Bronchial epithelial cell (primary cell): ENCODE results near the gene CNPY2. TPM values are rescaled to one million over a fixed set of nuclear protein-coding genes. Genes with fewer than 3 reads are reported as not detected.
"Not testable (repeated sequence)": the region's sequence is repeated elsewhere in the genome, so short reads cannot be mapped to it uniquely, and the experiment has no call there.

Experiments used
- DNase-seq: peaks from one replicate; pipeline ENCODE4 v3.0.0-alpha.2; 2010; ENCODE audit warnings: low read depth
- FAIRE-seq: peaks from 2 replicates; lab custom pipeline; 2011; peaks lifted over from hg19 to GRCh38; lab: Jason Lieb, UNC
- H3K27me3 ChIP-seq: 2 replicates; pipeline ENCODE4 v1.5.1; 2011; ENCODE audit warnings: low read length; ENCODE audit not compliant: control insufficient read depth, insufficient read depth
- H3K36me3 ChIP-seq: 2 replicates; pipeline ENCODE4 v1.5.1; 2011; ENCODE audit warnings: low read length; ENCODE audit not compliant: control insufficient read depth, insufficient read depth
- H3K4me3 ChIP-seq: 2 replicates; pipeline ENCODE4 v1.5.1; 2011; ENCODE audit warnings: mild to moderate bottlenecking, low read depth, low read length, control low read depth
- CTCF ChIP-seq: IDR thresholded peaks from 2 replicates; pipeline ENCODE4 v1.5.1; 2011; ENCODE audit warnings: mild to moderate bottlenecking, moderate library complexity, low read length, control low read depth, inconsistent platforms; ENCODE audit not compliant: insufficient read depth, severe bottlenecking
- total RNA-seq: library from RNA; depleted of rRNA; stranded (reverse); fragments of >200 nt; gene quantifications from 2 replicates; pipeline ENCODE4 v1.2.1, GENCODE V29; 2014

The CNPY2 gene
- total RNA-seq, 1 donor from 2014 or later = 91.1 TPM

- peaks cover 4% of the 10 kb centered on the region for H3K36me3 ChIP-seq
- FAIRE-seq = no peak
Measured at GRCh38 chr12:56296295-56296694, 19.5 kb downstream of the CNPY2 start.

GRCh38 chr12:56293795-56294194, 22.0 kb downstream of the CNPY2 start:
- Histone ChIP-seq H3K4me3 (no peak overlapping the region), H3K27me3 (no peaks in the 10 kb centered on the region), H3K36me3 (peaks cover 4% of the 10 kb centered on the region)
- no peak for DNase-seq
- no peak for TF ChIP-seq CTCF
- no peak for FAIRE-seq

More at GRCh38 chr12:56296295-56296694, 19.5 kb downstream of the CNPY2 start:
- Histone ChIP-seq H3K27me3 (no peaks in the 10 kb centered on the region), H3K4me3 (no peak overlapping the region)
- no peak for DNase-seq
- no peak for TF ChIP-seq CTCF

GRCh38 chr12:56288705-56289387, 26.9 kb downstream of the CNPY2 start:
- DNase-seq (no peak), FAIRE-seq (no peak)
- no peak for TF ChIP-seq CTCF
- Histone ChIP-seq H3K4me3 (no peak overlapping the region), H3K27me3 (no peaks in the 10 kb centered on the region), H3K36me3 (peaks cover 9% of the 10 kb centered on the region)

GRCh38 chr12:56286044-56286830, 29.6 kb downstream of the CNPY2 start:
- Histone ChIP-seq H3K27me3 (no peaks in the 10 kb centered on the region), H3K36me3 (peaks cover 14% of the 10 kb centered on the region), H3K4me3 (no peak overlapping the region)
- no peak for DNase-seq
- FAIRE-seq = no peak
- TF ChIP-seq CTCF = no peak

GRCh38 chr12:56284263-56284662, 31.5 kb downstream of the CNPY2 start:
- peaks cover 14% of the 10 kb centered on the region for H3K36me3 ChIP-seq
- H3K27me3 ChIP-seq, H3K4me3 ChIP-seq, FAIRE-seq, DNase-seq: not testable (repeated sequence)

- H3K27me3 ChIP-seq = no peaks in the 10 kb centered on the region
- peaks cover 16% of the 10 kb centered on the region for H3K36me3 ChIP-seq
- no peak overlapping the region for H3K4me3 ChIP-seq
- no peak for TF ChIP-seq CTCF
- DNase-seq (no peak), FAIRE-seq (no peak)
Measured at GRCh38 chr12:56282579-56282978, 33.2 kb downstream of the CNPY2 start.
